ENCODE data around the gene MTRFR.

MTRFR gene

GRCh38 chr12:123227581-123228258 is 5.5 kb upstream of the MTRFR start:
- H3K27ac ChIP-seq: no peak overlapping the region
- TF ChIP-seq CTCF (conservative IDR thresholded peaks at IDR 0.05): no peak
- TF ChIP-seq ZFX (IDR thresholded peaks at IDR 0.05): no peak

- TF ChIP-seq CTCF (conservative IDR thresholded peaks at IDR 0.05) (no peak), ZFX (IDR thresholded peaks at IDR 0.05) (no peak)
- H3K27ac ChIP-seq: no peak overlapping the region
Observed at GRCh38 chr12:123229051-123229450, 4.2 kb upstream of the MTRFR start.

- H3K27ac ChIP-seq: peak overlapping the region; percentile 91
- no peak for TF ChIP-seq CTCF (conservative IDR thresholded peaks at IDR 0.05)
- TF ChIP-seq ZFX (IDR thresholded peaks at IDR 0.05): no peak
Observed at GRCh38 chr12:123231931-123232330, 1.3 kb upstream of the MTRFR start.

GRCh38 chr12:123232472-123232806 is 797 bp upstream of the MTRFR start:
- no peak for TF ChIP-seq CTCF (conservative IDR thresholded peaks at IDR 0.05)
- no peak for TF ChIP-seq ZFX (IDR thresholded peaks at IDR 0.05)
- H3K27ac ChIP-seq: peak overlapping the region; percentile 91

- peak overlapping the region; percentile 91 for H3K27ac ChIP-seq
- TF ChIP-seq ZFX (IDR thresholded peaks at IDR 0.05): peak; percentile 51; the same call in 1 of the 2 replicates
- TF ChIP-seq CTCF (conservative IDR thresholded peaks at IDR 0.05): no peak
Observed at GRCh38 chr12:123233505-123234308, 471 bp downstream of the MTRFR start.

- TF ChIP-seq ZFX (IDR thresholded peaks at IDR 0.05) (no peak), CTCF (conservative IDR thresholded peaks at IDR 0.05) (peak; percentile 85)
- H3K27ac ChIP-seq: no peak overlapping the region
Observed at GRCh38 chr12:123237646-123238329, 4.6 kb downstream of the MTRFR start.

GRCh38 chr12:123238330-123238682 is 5.1 kb downstream of the MTRFR start:
- no peak overlapping the region for H3K27ac ChIP-seq
- no peak for TF ChIP-seq ZFX (IDR thresholded peaks at IDR 0.05)
- peak; percentile 61 for TF ChIP-seq CTCF (conservative IDR thresholded peaks at IDR 0.05)
